T-helper 2 cell treated with Interferon-gamma antibody and Interleukin-4, amounts not matched to agents 5 μg/mL and 100 μg/mL, for 36 hours (primary cell): Measurements from ENCODE around the gene METTL1.
A peak's percentile ranks its signal among the peaks of the same experiment; 100 is the strongest.

ENCODE experiments used
- DNase-seq: peaks from one replicate; pipeline ENCODE4 v3.0.0; 2021; ENCODE audit warnings: low spot score
- H3K27ac Mint-ChIP-seq: one replicate; pipeline ENCODE4 v1.8.0; 2021; ENCODE audit warnings: mild to moderate bottlenecking, mixed read lengths
- H3K27me3 Mint-ChIP-seq: one replicate; pipeline ENCODE4 v1.8.0; 2021; ENCODE audit warnings: low read depth, mixed read lengths
- H3K36me3 Mint-ChIP-seq: one replicate; pipeline ENCODE4 v1.8.0; 2021; ENCODE audit warnings: low read depth, mixed read lengths
- H3K4me1 Mint-ChIP-seq: one replicate; pipeline ENCODE4 v1.8.0; 2021; ENCODE audit warnings: low read depth, mixed read lengths
- H3K4me3 Mint-ChIP-seq: one replicate; pipeline ENCODE4 v1.8.0; 2022; ENCODE audit warnings: mild to moderate bottlenecking, moderate library complexity, mixed read lengths
- H3K9me3 Mint-ChIP-seq: one replicate; pipeline ENCODE4 v1.8.0; 2021; ENCODE audit warnings: mixed read lengths

The METTL1 gene

GRCh38 chr12:57809425-57809824, 37.5 kb upstream of the METTL1 start:
- DNase-seq = no peak
- Mint-ChIP-seq H3K9me3 (no peaks in the 10 kb centered on the region), H3K27ac (no peak overlapping the region), H3K4me1 (peaks cover 7% of the 10 kb centered on the region), H3K27me3 (no peaks in the 10 kb centered on the region), H3K36me3 (no peaks in the 10 kb centered on the region), H3K4me3 (no peak overlapping the region)

- DNase-seq = no peak
- Mint-ChIP-seq H3K27ac (no peak overlapping the region), H3K9me3 (no peaks in the 10 kb centered on the region), H3K4me3 (no peak overlapping the region), H3K27me3 (no peaks in the 10 kb centered on the region), H3K4me1 (peaks cover 7% of the 10 kb centered on the region), H3K36me3 (no peaks in the 10 kb centered on the region)
These were observed 36.4 kb upstream of the METTL1 start for GRCh38 chr12:57808351-57808750.

GRCh38 chr12:57807285-57807684, 35.4 kb upstream of the METTL1 start:
- Mint-ChIP-seq H3K27me3 (no peaks in the 10 kb centered on the region), H3K4me3 (no peak overlapping the region), H3K27ac (no peak overlapping the region), H3K4me1 (no peaks in the 10 kb centered on the region), H3K9me3 (no peaks in the 10 kb centered on the region), H3K36me3 (no peaks in the 10 kb centered on the region)
- no peak for DNase-seq

- DNase-seq = no peak
- no peak overlapping the region for H3K27ac Mint-ChIP-seq
- H3K4me3 Mint-ChIP-seq = no peak overlapping the region
- no peaks in the 10 kb centered on the region for H3K36me3 Mint-ChIP-seq
- no peaks in the 10 kb centered on the region for H3K9me3 Mint-ChIP-seq
- H3K4me1 Mint-ChIP-seq = no peaks in the 10 kb centered on the region
- no peaks in the 10 kb centered on the region for H3K27me3 Mint-ChIP-seq
These were observed 34.8 kb upstream of the METTL1 start for GRCh38 chr12:57806677-57807076.

GRCh38 chr12:57803319-57803893, 31.5 kb upstream of the METTL1 start:
- H3K9me3 Mint-ChIP-seq = no peaks in the 10 kb centered on the region
- no peaks in the 10 kb centered on the region for H3K27me3 Mint-ChIP-seq
- H3K36me3 Mint-ChIP-seq = peaks cover 2% of the 10 kb centered on the region
- no peak overlapping the region for H3K4me3 Mint-ChIP-seq
- H3K4me1 Mint-ChIP-seq = no peaks in the 10 kb centered on the region
- no peak overlapping the region for H3K27ac Mint-ChIP-seq
- DNase-seq = no peak

GRCh38 chr12:57802607-57803006, 30.7 kb upstream of the METTL1 start:
- Mint-ChIP-seq H3K36me3 (peaks cover 2% of the 10 kb centered on the region), H3K4me3 (no peak overlapping the region), H3K27me3 (no peaks in the 10 kb centered on the region), H3K27ac (no peak overlapping the region), H3K9me3 (no peaks in the 10 kb centered on the region), H3K4me1 (no peaks in the 10 kb centered on the region)
- no peak for DNase-seq

- Mint-ChIP-seq H3K27ac (no peak overlapping the region), H3K4me3 (no peak overlapping the region), H3K4me1 (no peaks in the 10 kb centered on the region), H3K36me3 (peaks cover 13% of the 10 kb centered on the region), H3K9me3 (no peaks in the 10 kb centered on the region), H3K27me3 (no peaks in the 10 kb centered on the region)
- DNase-seq = no peak
These were observed 29.1 kb upstream of the METTL1 start for GRCh38 chr12:57800965-57801364.

GRCh38 chr12:57797933-57798332, 26.0 kb upstream of the METTL1 start:
- DNase-seq = no peak
- Mint-ChIP-seq H3K36me3 (peaks cover 29% of the 10 kb centered on the region), H3K27ac (no peak overlapping the region), H3K9me3 (no peaks in the 10 kb centered on the region), H3K27me3 (no peaks in the 10 kb centered on the region), H3K4me1 (no peaks in the 10 kb centered on the region), H3K4me3 (no peak overlapping the region)

GRCh38 chr12:57796996-57797395, 25.1 kb upstream of the METTL1 start:
- Mint-ChIP-seq H3K4me3 (no peak overlapping the region), H3K9me3 (no peaks in the 10 kb centered on the region), H3K4me1 (no peaks in the 10 kb centered on the region), H3K27ac (no peak overlapping the region), H3K27me3 (no peaks in the 10 kb centered on the region), H3K36me3 (peaks cover 36% of the 10 kb centered on the region)
- no peak for DNase-seq

- Mint-ChIP-seq H3K9me3 (no peaks in the 10 kb centered on the region), H3K27me3 (no peaks in the 10 kb centered on the region), H3K27ac (no peak overlapping the region), H3K4me1 (no peaks in the 10 kb centered on the region), H3K36me3 (peaks cover 39% of the 10 kb centered on the region), H3K4me3 (no peak overlapping the region)
- DNase-seq = no peak
These were observed 23.4 kb upstream of the METTL1 start for GRCh38 chr12:57795354-57795753.

GRCh38 chr12:57793920-57794319, 22.0 kb upstream of the METTL1 start:
- H3K27ac Mint-ChIP-seq = no peak overlapping the region
- H3K4me1 Mint-ChIP-seq = no peaks in the 10 kb centered on the region
- no peak overlapping the region for H3K4me3 Mint-ChIP-seq
- DNase-seq = no peak
- no peaks in the 10 kb centered on the region for H3K9me3 Mint-ChIP-seq
- no peaks in the 10 kb centered on the region for H3K27me3 Mint-ChIP-seq
- peaks cover 44% of the 10 kb centered on the region for H3K36me3 Mint-ChIP-seq

GRCh38 chr12:57783861-57784260, 12.0 kb upstream of the METTL1 start:
- peak overlapping the region; percentile 34 for H3K27ac Mint-ChIP-seq
- peak overlapping the region; percentile 73 for H3K4me3 Mint-ChIP-seq
- H3K4me1 Mint-ChIP-seq = peaks cover 16% of the 10 kb centered on the region
- no peak for DNase-seq
- H3K27me3 Mint-ChIP-seq = no peaks in the 10 kb centered on the region
- peaks cover 31% of the 10 kb centered on the region for H3K36me3 Mint-ChIP-seq
- H3K9me3 Mint-ChIP-seq = no peaks in the 10 kb centered on the region

- H3K4me1 Mint-ChIP-seq = peaks cover 16% of the 10 kb centered on the region
- H3K4me3 Mint-ChIP-seq = peak overlapping the region; percentile 96
- no peak for DNase-seq
- H3K27ac Mint-ChIP-seq = peak overlapping the region; percentile 94
- no peaks in the 10 kb centered on the region for H3K27me3 Mint-ChIP-seq
- peaks cover 27% of the 10 kb centered on the region for H3K36me3 Mint-ChIP-seq
- H3K9me3 Mint-ChIP-seq = no peaks in the 10 kb centered on the region
These were observed 11.5 kb upstream of the METTL1 start for GRCh38 chr12:57783466-57783801.

GRCh38 chr12:57782608-57783465, 10.9 kb upstream of the METTL1 start, which contains the start of gene TSFM:
Gene TSFM, plus strand, starts transcription at chr12:57782787. Its CDS starts 15 bp downstream, at chr12:57782802.
- Mint-ChIP-seq H3K36me3 (peaks cover 26% of the 10 kb centered on the region), H3K4me1 (peaks cover 16% of the 10 kb centered on the region), H3K9me3 (no peaks in the 10 kb centered on the region), H3K27me3 (no peaks in the 10 kb centered on the region), H3K4me3 (peak within 1 kb of the TSS; percentile 96), H3K27ac (peak within 1 kb of the TSS; percentile 94)
- DNase-seq = peak; percentile 94
